ENCODE measurements around the gene CCNL2. TPM values are rescaled to one million over a fixed set of nuclear protein-coding genes. Genes with fewer than 3 reads are reported as not detected.
A peak's percentile ranks its signal among the peaks of the same experiment; 100 is the strongest.
"Not testable (repeated sequence)": the region's sequence is repeated elsewhere in the genome, so short reads cannot be mapped to it uniquely, and the experiment has no call there.

The CCNL2 gene
- total RNA-seq, 2 experiments from 2014 or later: 104 TPM

DNA sequence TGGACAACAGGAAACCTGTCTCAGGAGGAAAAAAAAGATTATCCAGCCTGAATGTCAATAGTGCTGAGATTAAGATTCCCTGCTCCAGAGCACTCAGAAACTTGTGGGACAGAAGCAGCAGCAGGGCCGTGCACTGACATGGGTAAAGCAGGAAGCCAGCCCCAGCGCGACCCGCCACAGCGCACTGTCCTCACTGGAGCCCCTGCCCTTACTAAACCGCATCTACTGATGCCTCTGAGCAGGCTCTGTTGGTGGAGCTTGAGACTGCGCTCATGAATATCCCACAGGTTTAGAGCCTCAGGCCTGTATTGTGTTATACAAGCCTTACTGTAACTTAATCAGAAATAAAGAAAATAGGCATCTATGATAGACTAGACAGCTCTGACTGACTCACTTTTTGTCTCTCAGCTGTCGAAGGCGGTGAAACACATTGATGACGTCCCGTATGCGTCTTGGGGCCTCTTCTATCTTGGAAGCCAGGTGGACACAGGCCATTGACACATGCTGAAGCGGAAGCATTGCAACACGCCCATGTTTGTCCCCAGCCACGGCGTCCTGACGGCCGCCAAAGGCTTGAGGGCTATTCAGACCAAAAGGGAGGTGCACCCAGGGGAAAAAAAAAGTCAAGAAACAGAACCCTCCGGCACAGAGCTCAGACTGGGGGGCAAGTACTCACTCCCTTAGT is 1.2 kb downstream of the CCNL2 start:
- no peaks in the 10 kb centered on the region for H3K9me3 Mint-ChIP-seq
- H3K4me1 Mint-ChIP-seq: peaks cover 53% of the 10 kb centered on the region
- ChIA-PET CTCF (interaction anchor here (1.0 to 4.0 kb wide), 4 partner anchors 9 to 27 kb away, joined by 3 to 19 read pairs (median 10); partner anchors contain the start of genes AURKAIP1 and MRPL20), POLR2A (interaction anchor here (0.6 to 4.2 kb wide), 10 partner anchors 9 to 72 kb away, joined by 3 to 51 read pairs (median 8); partner anchors contain the start of genes AURKAIP1 and MRPL20)
- H3K36me3 Mint-ChIP-seq (ENCODE audit: low read depth): peaks cover 73% of the 10 kb centered on the region
- peak overlapping the region; percentile 84 for H3K27ac Mint-ChIP-seq
- H3K4me3 Mint-ChIP-seq: peak overlapping the region; percentile 85
- H3K27me3 Mint-ChIP-seq: no peaks in the 10 kb centered on the region
- DNase-seq: no peak

GRCh38 chr1:1395166-1395565 is 4.0 kb downstream of the CCNL2 start:
- DNase-seq: no peak
- Mint-ChIP-seq H3K9me3 (no peaks in the 10 kb centered on the region), H3K27me3 (no peaks in the 10 kb centered on the region), H3K4me3 (no peak overlapping the region), H3K27ac (no peak overlapping the region), H3K4me1 (peaks cover 31% of the 10 kb centered on the region), H3K36me3 (ENCODE audit: low read depth) (peaks cover 77% of the 10 kb centered on the region)
- CTCF ChIA-PET: interaction anchor here (0.7 kb wide), 1 partner anchor 27 kb away, joined by 3 read pairs; no protein-coding TSS in a partner anchor
- POLR2A ChIA-PET: interaction anchor here (2.5 kb wide), 1 partner anchor 13 kb away, joined by 8 read pairs; no protein-coding TSS in a partner anchor

DNA sequence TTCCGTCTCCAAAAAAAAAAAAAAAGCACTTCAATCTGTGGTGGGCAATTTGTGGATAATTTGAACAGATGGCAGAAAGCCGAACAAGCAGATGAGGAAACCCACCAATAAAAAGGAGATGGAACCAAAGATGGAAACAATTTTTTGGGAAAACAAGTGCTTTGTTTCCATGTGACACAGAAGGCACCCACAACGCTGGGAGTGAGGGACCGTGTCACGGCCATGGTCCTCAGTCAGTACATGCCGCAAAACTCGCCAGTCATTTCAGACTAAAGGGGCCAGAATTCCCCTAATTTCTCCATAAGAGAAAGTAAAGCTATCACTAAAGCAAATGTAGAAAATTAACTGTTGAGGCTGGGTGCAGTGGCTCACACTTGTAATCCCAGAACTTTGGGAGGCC is 5.0 kb downstream of the CCNL2 start:
- ChIA-PET CTCF (interaction anchor here (1.3 kb wide), 1 partner anchor 12 kb away, joined by 3 read pairs; no protein-coding TSS in a partner anchor), POLR2A (no interaction called here)
- H3K9me3 Mint-ChIP-seq: no peaks in the 10 kb centered on the region
- peaks cover 24% of the 10 kb centered on the region for H3K4me1 Mint-ChIP-seq
- DNase-seq: no peak
- H3K27ac Mint-ChIP-seq: no peak overlapping the region
- H3K4me3 Mint-ChIP-seq: no peak overlapping the region
- no peaks in the 10 kb centered on the region for H3K27me3 Mint-ChIP-seq
- H3K36me3 Mint-ChIP-seq (ENCODE audit: low read depth): peaks cover 77% of the 10 kb centered on the region

GRCh38 chr1:1393428-1393827 is 5.7 kb downstream of the CCNL2 start:
- H3K27me3 Mint-ChIP-seq: no peaks in the 10 kb centered on the region
- no peak overlapping the region for H3K4me3 Mint-ChIP-seq
- H3K27ac Mint-ChIP-seq: no peak overlapping the region
- POLR2A ChIA-PET: no interaction called here
- H3K9me3 Mint-ChIP-seq: no peaks in the 10 kb centered on the region
- peaks cover 24% of the 10 kb centered on the region for H3K4me1 Mint-ChIP-seq
- DNase-seq: no peak
- H3K36me3 Mint-ChIP-seq (ENCODE audit: low read depth): peaks cover 82% of the 10 kb centered on the region
- CTCF ChIA-PET: interaction anchor here (1.3 kb wide), 1 partner anchor 12 kb away, joined by 3 read pairs; no protein-coding TSS in a partner anchor

GRCh38 chr1:1393014-1393413 is 6.1 kb downstream of the CCNL2 start:
- POLR2A ChIA-PET: no interaction called here
- H3K27ac Mint-ChIP-seq: no peak overlapping the region
- CTCF ChIA-PET: interaction anchor here (1.3 kb wide), 1 partner anchor 13 kb away, joined by 3 read pairs; no protein-coding TSS in a partner anchor
- H3K4me1 Mint-ChIP-seq: peaks cover 22% of the 10 kb centered on the region
- H3K27me3 Mint-ChIP-seq: no peaks in the 10 kb centered on the region
- no peak for DNase-seq
- no peak overlapping the region for H3K4me3 Mint-ChIP-seq
- peaks cover 82% of the 10 kb centered on the region for H3K36me3 Mint-ChIP-seq (ENCODE audit: low read depth)
- H3K9me3 Mint-ChIP-seq: no peaks in the 10 kb centered on the region

DNA sequence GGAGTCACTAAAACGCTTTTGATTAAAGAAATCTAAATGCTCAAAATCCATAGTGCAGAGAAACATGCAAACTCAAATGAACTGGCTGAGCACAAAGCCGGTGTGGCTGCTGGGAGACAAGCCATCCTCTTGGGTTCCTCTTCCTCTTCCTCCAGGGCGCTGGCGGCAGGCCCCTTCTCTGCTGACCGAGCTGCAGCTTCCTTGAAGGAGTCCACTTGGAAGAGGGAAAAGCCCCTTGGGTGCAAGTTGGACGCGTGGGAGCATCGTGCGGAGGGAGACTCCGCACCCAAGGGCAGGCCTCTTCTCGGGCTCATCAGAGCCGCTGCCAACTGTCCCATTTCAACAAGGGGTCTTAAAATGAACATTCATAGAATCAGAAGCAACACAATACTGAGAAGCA is 7.9 kb downstream of the CCNL2 start:
- POLR2A ChIA-PET: interaction anchor here (1.0 to 4.1 kb wide), 2 partner anchors 8 to 15 kb away, joined by 3 to 12 read pairs; partner anchors contain the start of gene CCNL2
- no peak overlapping the region for H3K4me3 Mint-ChIP-seq

DNA sequence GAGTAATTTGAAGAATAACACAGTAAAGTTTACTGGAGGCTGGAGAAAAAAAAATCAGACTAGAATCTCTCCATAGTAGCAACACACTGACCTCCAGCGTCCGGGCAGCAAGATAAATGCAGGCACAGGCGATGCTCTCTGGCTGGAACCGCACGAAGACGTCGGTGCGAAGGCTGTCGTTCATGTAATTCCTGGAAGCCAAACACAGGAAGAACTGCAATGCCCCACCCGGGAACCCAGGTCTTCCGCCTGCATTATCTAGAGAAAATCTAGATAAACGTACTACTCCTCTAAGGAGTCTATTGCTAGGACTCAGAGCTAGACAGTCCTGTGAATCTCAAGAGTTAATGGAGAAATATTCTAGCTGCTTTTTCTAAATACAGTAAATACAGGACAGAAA is 8.5 kb downstream of the CCNL2 start:
- no peak for DNase-seq
- Mint-ChIP-seq H3K4me1 (peaks cover 10% of the 10 kb centered on the region), H3K27me3 (no peaks in the 10 kb centered on the region), H3K36me3 (ENCODE audit: low read depth) (peaks cover 90% of the 10 kb centered on the region), H3K9me3 (no peaks in the 10 kb centered on the region), H3K27ac (no peak overlapping the region), H3K4me3 (no peak overlapping the region)
- POLR2A ChIA-PET: interaction anchor here (1.0 to 4.1 kb wide), 2 partner anchors 9 to 15 kb away, joined by 3 to 12 read pairs; partner anchors contain the start of gene CCNL2
- CTCF ChIA-PET: interaction anchor here (1.2 kb wide), 1 partner anchor 12 kb away, joined by 3 read pairs; no protein-coding TSS in a partner anchor

More for the DNA sequence above, 7.9 kb downstream of the CCNL2 start:
- H3K9me3 Mint-ChIP-seq: no peaks in the 10 kb centered on the region
- H3K4me1 Mint-ChIP-seq: peaks cover 12% of the 10 kb centered on the region
- no peaks in the 10 kb centered on the region for H3K27me3 Mint-ChIP-seq
- H3K27ac Mint-ChIP-seq: no peak overlapping the region
- CTCF ChIA-PET: interaction anchor here (1.2 kb wide), 1 partner anchor 11 kb away, joined by 3 read pairs; no protein-coding TSS in a partner anchor
- H3K36me3 Mint-ChIP-seq (ENCODE audit: low read depth): peaks cover 87% of the 10 kb centered on the region
- no peak for DNase-seq

DNA sequence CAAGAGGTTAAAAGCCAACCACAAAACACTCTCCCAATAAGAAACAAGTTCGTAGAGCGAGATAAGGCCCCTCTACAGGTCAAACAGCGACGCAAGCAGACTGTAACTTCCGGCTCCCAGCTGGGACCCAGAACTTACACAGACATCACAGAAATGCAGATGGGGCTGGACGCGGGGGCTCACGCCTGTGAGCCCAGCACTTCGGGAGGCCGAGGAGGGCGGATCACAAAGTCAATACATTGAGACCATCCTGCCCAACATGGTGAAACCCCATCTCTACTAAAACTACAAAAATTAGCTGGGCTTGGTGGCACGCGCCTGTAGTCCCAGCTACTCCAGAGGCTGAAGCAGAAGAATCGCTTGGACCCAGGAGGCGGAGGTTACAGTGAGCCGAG is 11.1 kb downstream of the CCNL2 start:
- Mint-ChIP-seq H3K27me3 (no peaks in the 10 kb centered on the region), H3K9me3 (no peaks in the 10 kb centered on the region), H3K4me3 (no peak overlapping the region), H3K36me3 (ENCODE audit: low read depth) (peaks cover 69% of the 10 kb centered on the region), H3K27ac (no peak overlapping the region), H3K4me1 (peaks cover 2% of the 10 kb centered on the region)
- CTCF ChIA-PET: interaction anchor here (2.4 kb wide), 1 partner anchor 13 kb away, joined by 7 read pairs; the partner anchor contains the start of gene AURKAIP1
- DNase-seq: no peak
- POLR2A ChIA-PET: interaction anchor here (1.5 to 3.0 kb wide), 2 partner anchors 10 to 12 kb away, joined by 4 to 11 read pairs; no protein-coding TSS in a partner anchor

- Mint-ChIP-seq H3K9me3 (no peaks in the 10 kb centered on the region), H3K4me3 (no peak overlapping the region), H3K27ac (no peak overlapping the region), H3K36me3 (ENCODE audit: low read depth) (peaks cover 62% of the 10 kb centered on the region), H3K4me1 (peaks cover 1% of the 10 kb centered on the region), H3K27me3 (no peaks in the 10 kb centered on the region)
- ChIA-PET CTCF (interaction anchor here (1.8 to 2.4 kb wide), 2 partner anchors 12 to 15 kb away, joined by 6 to 7 read pairs; partner anchors contain the start of gene AURKAIP1), POLR2A (interaction anchor here (1.5 to 3.0 kb wide), 2 partner anchors 11 to 12 kb away, joined by 4 to 11 read pairs; no protein-coding TSS in a partner anchor)
- no peak for DNase-seq
Measured at GRCh38 chr1:1387098-1388077, 11.7 kb downstream of the CCNL2 start.

DNA sequence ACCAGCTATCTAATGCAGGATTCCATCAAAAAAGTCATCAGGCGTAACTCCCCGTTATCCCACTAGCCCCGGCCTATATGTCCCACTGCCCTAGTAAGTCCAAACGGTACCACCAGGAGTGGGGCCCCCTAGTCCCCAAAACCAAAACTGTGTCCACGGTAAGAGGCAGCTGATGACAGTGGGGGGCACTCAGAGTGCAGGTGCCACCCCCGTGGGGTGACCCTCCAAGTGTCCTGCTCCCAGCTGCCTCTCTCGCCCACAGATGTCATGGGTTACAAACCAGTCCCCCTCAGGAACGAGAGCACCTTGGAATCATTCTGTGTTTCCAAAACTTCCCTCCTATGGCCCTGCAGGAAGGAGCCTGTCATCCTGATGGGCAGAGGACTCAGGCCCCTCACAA is 13.2 kb downstream of the CCNL2 start:
- no peaks in the 10 kb centered on the region for H3K27me3 Mint-ChIP-seq
- no peaks in the 10 kb centered on the region for H3K9me3 Mint-ChIP-seq
- CTCF ChIA-PET: interaction anchor here (1.8 kb wide), 1 partner anchor 14 kb away, joined by 6 read pairs; no protein-coding TSS in a partner anchor
- H3K27ac Mint-ChIP-seq: no peak overlapping the region
- POLR2A ChIA-PET: interaction anchor here (1.1 to 1.6 kb wide), 2 partner anchors 10 to 19 kb away, joined by 3 to 5 read pairs; partner anchors contain the start of gene AURKAIP1
- no peaks in the 10 kb centered on the region for H3K4me1 Mint-ChIP-seq
- peaks cover 47% of the 10 kb centered on the region for H3K36me3 Mint-ChIP-seq (ENCODE audit: low read depth)
- H3K4me3 Mint-ChIP-seq: no peak overlapping the region
- DNase-seq: no peak

GRCh38 chr1:1385339-1385738 is 13.8 kb downstream of the CCNL2 start:
- ChIA-PET POLR2A (interaction anchor here (1.1 to 1.6 kb wide), 3 partner anchors 10 to 19 kb away, joined by 3 to 5 read pairs (median 3); partner anchors contain the start of genes AURKAIP1 and CCNL2), CTCF (interaction anchor here (1.8 kb wide), 1 partner anchor 13 kb away, joined by 6 read pairs; no protein-coding TSS in a partner anchor)
- not testable (repeated sequence) for DNase-seq, H3K27me3 Mint-ChIP-seq, H3K9me3 Mint-ChIP-seq, H3K4me1 Mint-ChIP-seq, H3K27ac Mint-ChIP-seq, H3K4me3 Mint-ChIP-seq
- peaks cover 41% of the 10 kb centered on the region for H3K36me3 Mint-ChIP-seq (ENCODE audit: low read depth)

- Mint-ChIP-seq H3K27ac (no peak overlapping the region), H3K36me3 (ENCODE audit: low read depth) (peaks cover 6% of the 10 kb centered on the region), H3K27me3 (no peaks in the 10 kb centered on the region), H3K9me3 (no peaks in the 10 kb centered on the region), H3K4me1 (peaks cover 3% of the 10 kb centered on the region), H3K4me3 (no peak overlapping the region)
- DNase-seq: no peak
- ChIA-PET CTCF (interaction anchor here (0.7 kb wide), 1 partner anchor 15 kb away, joined by 4 read pairs; no protein-coding TSS in a partner anchor), POLR2A (interaction anchor here (1.8 kb wide), 1 partner anchor 18 kb away, joined by 9 read pairs; the partner anchor contains the start of gene CCNL2)
Measured at GRCh38 chr1:1381294-1381693, 17.8 kb downstream of the CCNL2 start.
